Thoracic aorta (tissue), 2 donors: Measurements from ENCODE around the gene UBXN11. TPM values are rescaled to one million over a fixed set of nuclear protein-coding genes. Genes with fewer than 3 reads are reported as not detected.

ENCODE experiments used
- ATAC-seq: fragments of 150-250 bp; one replicate; pipeline ENCODE4 v1.8.0; 2017; ENCODE audit warnings: low read depth; ENCODE audit not compliant: insufficient number of reproducible peaks, low FRiP score
- DNase-seq: peaks from one replicate; pipeline ENCODE4 v3.0.0-alpha.2; 2020; ENCODE audit warnings: low spot score
- H3K27ac ChIP-seq, 2 donors: fragments of 200-600 bp; sonication (generic); 1 replicate in 1 of 2; 2 replicates in 1 of 2; pipeline ENCODE4 v1.5.1; 2016; ENCODE audit warnings: mild to moderate bottlenecking in 2 of 2, moderate library complexity in 2 of 2
- H3K27me3 ChIP-seq: fragments of 200-600 bp; sonication (generic); replicated peaks from 2 replicates; pipeline ENCODE4 v1.6.0; 2016; ENCODE audit warnings: mild to moderate bottlenecking; ENCODE audit not compliant: insufficient read depth
- H3K36me3 ChIP-seq: fragments of 200-600 bp; sonication (generic); one replicate; pipeline ENCODE4 v1.5.1; 2016
- H3K4me1 ChIP-seq, 2 donors: fragments of 200-600 bp; sonication (generic); 1 replicate in 1 of 2; 2 replicates in 1 of 2; pipeline versions ENCODE4 v1.5.1 to v1.6.0; 2016; ENCODE audit warnings: low read depth in 2 of 2, mild to moderate bottlenecking in 1 of 2; ENCODE audit not compliant: control insufficient read depth in 1 of 2
- H3K4me3 ChIP-seq: fragments of 200-600 bp; sonication (generic); 2 replicates; pipeline ENCODE4 v1.5.1; 2016; ENCODE audit warnings: mild to moderate bottlenecking
- H3K9me3 ChIP-seq: fragments of 200-600 bp; sonication (generic); 2 replicates; pipeline ENCODE4 v1.5.1; 2016
- CTCF ChIP-seq: fragments of 200-600 bp; sonication (generic); IDR thresholded peaks from one replicate; pipeline ENCODE4 v1.5.1; 2019; ENCODE audit warnings: antibody characterized with exemption
- total RNA-seq, 2 donors: library from RNA; depleted of rRNA; stranded (reverse); fragments of >200 nt; gene quantifications; one replicate each; pipeline versions ENCODE4 v1.1.0 to v1.2.3, GENCODE V29; 2016

Gene UBXN11
- total RNA-seq, 2 donors from 2014 or later, result 9.6 to 23.2 TPM

- no peaks in the 10 kb centered on the region for H3K36me3 ChIP-seq
- ATAC-seq, result no peak
- no peaks in the 10 kb centered on the region for H3K9me3 ChIP-seq
- DNase-seq, result no peak
- no peaks in the 10 kb centered on the region for H3K27me3 ChIP-seq
- H3K27ac ChIP-seq, result no peak overlapping the region
- H3K4me3 ChIP-seq, result no peak overlapping the region
- TF ChIP-seq CTCF, result no peak
- H3K4me1 ChIP-seq, result no peaks in the 10 kb centered on the region
Observed at GRCh38 chr1:26349877-26350244, 43.4 kb upstream of the UBXN11 start.

GRCh38 chr1:26349188-26349876, 42.9 kb upstream of the UBXN11 start:
- no peak for TF ChIP-seq CTCF
- Histone ChIP-seq H3K4me3 (no peak overlapping the region), H3K9me3 (no peaks in the 10 kb centered on the region), H3K36me3 (no peaks in the 10 kb centered on the region), H3K27me3 (no peaks in the 10 kb centered on the region), H3K27ac (no peak overlapping the region), H3K4me1 (no peaks in the 10 kb centered on the region)
- ATAC-seq (no peak), DNase-seq (no peak)

GRCh38 chr1:26346274-26347033, 40.0 kb upstream of the UBXN11 start:
- Histone ChIP-seq H3K36me3 (no peaks in the 10 kb centered on the region), H3K9me3 (no peaks in the 10 kb centered on the region), H3K4me3 (no peak overlapping the region), H3K27ac (no peak overlapping the region), H3K27me3 (no peaks in the 10 kb centered on the region), H3K4me1 (no peaks in the 10 kb centered on the region)
- TF ChIP-seq CTCF, result no peak
- DNase-seq (no peak), ATAC-seq (no peak)

GRCh38 chr1:26345718-26346117, 39.3 kb upstream of the UBXN11 start:
- H3K36me3 ChIP-seq, result no peaks in the 10 kb centered on the region
- no peak for TF ChIP-seq CTCF
- no peaks in the 10 kb centered on the region for H3K4me1 ChIP-seq
- H3K4me3 ChIP-seq, result no peak overlapping the region
- DNase-seq (no peak), ATAC-seq (no peak)
- H3K9me3 ChIP-seq, result no peaks in the 10 kb centered on the region
- no peaks in the 10 kb centered on the region for H3K27me3 ChIP-seq
- no peak overlapping the region for H3K27ac ChIP-seq

- no peaks in the 10 kb centered on the region for H3K4me1 ChIP-seq
- H3K4me3 ChIP-seq, result no peak overlapping the region
- no peak for TF ChIP-seq CTCF
- H3K27ac ChIP-seq, result no peak overlapping the region
- no peaks in the 10 kb centered on the region for H3K9me3 ChIP-seq
- no peak for DNase-seq
- no peak for ATAC-seq
- H3K27me3 ChIP-seq, result no peaks in the 10 kb centered on the region
- H3K36me3 ChIP-seq, result no peaks in the 10 kb centered on the region
Observed at GRCh38 chr1:26344147-26344920, 37.9 kb upstream of the UBXN11 start.
